ENCODE results near the gene EFCAB7. TPM values are rescaled to one million over a fixed set of nuclear protein-coding genes. Genes with fewer than 3 reads are reported as not detected.

Gene EFCAB7
- total RNA-seq, 1 donor from 2014 or later, result 3.7 TPM

DNA sequence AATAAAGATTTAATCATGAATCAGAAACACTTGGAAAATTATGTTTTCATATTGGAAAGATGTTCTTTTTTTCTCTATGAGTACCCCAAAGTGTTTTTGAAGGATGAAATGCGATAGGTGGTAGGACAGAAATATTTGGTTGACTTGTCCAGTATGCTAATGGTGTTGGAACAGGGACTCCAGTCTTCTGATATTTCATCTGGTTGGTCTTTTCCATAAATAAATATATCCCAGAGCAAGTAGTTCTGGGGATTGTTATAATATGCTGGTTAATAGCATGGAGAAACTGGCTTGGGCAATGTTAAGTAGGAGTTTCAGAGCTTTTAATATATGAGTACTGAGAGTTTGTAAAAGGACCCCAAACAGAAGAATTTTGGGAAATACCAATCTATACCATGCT lies 78.6 kb downstream of the EFCAB7 start:
- Histone ChIP-seq H4K20me1 (ENCODE audit: insufficient read depth, low read length) (peaks cover 25% of the 10 kb centered on the region), H2AFZ (ENCODE audit: low read depth, low read length) (no peak overlapping the region), H3K4me1 (ENCODE audit: insufficient read depth, low read length) (no peaks in the 10 kb centered on the region), H3K36me3 (ENCODE audit: insufficient read depth, low read length) (no peaks in the 10 kb centered on the region), H3K9me3 (ENCODE audit: insufficient read depth, low read depth, low read length) (no peaks in the 10 kb centered on the region), H3K4me3 (ENCODE audit: insufficient read depth, low read depth, low read length) (no peak overlapping the region), H3K27me3 (ENCODE audit: insufficient read depth, low read length) (no peaks in the 10 kb centered on the region), H3K4me2 (ENCODE audit: low read length) (no peak overlapping the region), H3K9ac (ENCODE audit: low read length) (no peak overlapping the region), H3K79me2 (ENCODE audit: insufficient read depth, low read length) (no peaks in the 10 kb centered on the region), H3K27ac (ENCODE audit: low read depth, low read length) (no peak overlapping the region)
- no peaks in the 10 kb centered on the region for H3K27me3 Mint-ChIP-seq (ENCODE audit: low read depth, unreplicated experiment)
- H3K4me1 Mint-ChIP-seq (ENCODE audit: low read depth, unreplicated experiment), result peaks cover 2% of the 10 kb centered on the region
- TF ChIP-seq, protein P1, sequence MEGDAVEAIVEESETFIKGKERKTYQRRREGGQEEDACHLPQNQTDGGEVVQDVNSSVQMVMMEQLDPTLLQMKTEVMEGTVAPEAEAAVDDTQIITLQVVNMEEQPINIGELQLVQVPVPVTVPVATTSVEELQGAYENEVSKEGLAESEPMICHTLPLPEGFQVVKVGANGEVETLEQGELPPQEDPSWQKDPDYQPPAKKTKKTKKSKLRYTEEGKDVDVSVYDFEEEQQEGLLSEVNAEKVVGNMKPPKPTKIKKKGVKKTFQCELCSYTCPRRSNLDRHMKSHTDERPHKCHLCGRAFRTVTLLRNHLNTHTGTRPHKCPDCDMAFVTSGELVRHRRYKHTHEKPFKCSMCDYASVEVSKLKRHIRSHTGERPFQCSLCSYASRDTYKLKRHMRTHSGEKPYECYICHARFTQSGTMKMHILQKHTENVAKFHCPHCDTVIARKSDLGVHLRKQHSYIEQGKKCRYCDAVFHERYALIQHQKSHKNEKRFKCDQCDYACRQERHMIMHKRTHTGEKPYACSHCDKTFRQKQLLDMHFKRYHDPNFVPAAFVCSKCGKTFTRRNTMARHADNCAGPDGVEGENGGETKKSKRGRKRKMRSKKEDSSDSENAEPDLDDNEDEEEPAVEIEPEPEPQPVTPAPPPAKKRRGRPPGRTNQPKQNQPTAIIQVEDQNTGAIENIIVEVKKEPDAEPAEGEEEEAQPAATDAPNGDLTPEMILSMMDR (IDR thresholded peaks at IDR 0.05; ENCODE audit: insufficient read depth, low read depth, low read length), result no peak
- no peak for TF ChIP-seq EZH2 (IDR thresholded peaks at IDR 0.05; ENCODE audit: insufficient read depth, low read length)
- H3K9me3 Mint-ChIP-seq (ENCODE audit: unreplicated experiment), result no peaks in the 10 kb centered on the region
- H3K27ac Mint-ChIP-seq (ENCODE audit: unreplicated experiment), result no peak overlapping the region
- DNase-seq (ENCODE audit: low read depth) (no peak), FAIRE-seq (no peak)
- H3K36me3 Mint-ChIP-seq (ENCODE audit: low read depth, unreplicated experiment), result peaks cover 2% of the 10 kb centered on the region
- H3K4me3 Mint-ChIP-seq (ENCODE audit: unreplicated experiment), result no peak overlapping the region

GRCh38 chr1:63602629-63603028 lies 79.3 kb downstream of the EFCAB7 start:
- H3K36me3 ChIP-seq (ENCODE audit: insufficient read depth, low read length), result no peaks in the 10 kb centered on the region
- no peak for DNase-seq (ENCODE audit: low read depth)
- no peaks in the 10 kb centered on the region for H3K4me1 ChIP-seq (ENCODE audit: insufficient read depth, low read length)
- FAIRE-seq, result no peak
- TF ChIP-seq, protein P1 (IDR thresholded peaks at IDR 0.05; ENCODE audit: insufficient read depth, low read depth, low read length), result no peak
- TF ChIP-seq EZH2 (IDR thresholded peaks at IDR 0.05; ENCODE audit: insufficient read depth, low read length), result no peak
- H3K27me3 ChIP-seq (ENCODE audit: insufficient read depth, low read length), result no peaks in the 10 kb centered on the region
- H2AFZ ChIP-seq (ENCODE audit: low read depth, low read length), result no peak overlapping the region
- Mint-ChIP-seq H3K27ac (ENCODE audit: unreplicated experiment) (no peak overlapping the region), H3K9me3 (ENCODE audit: unreplicated experiment) (no peaks in the 10 kb centered on the region), H3K4me3 (ENCODE audit: unreplicated experiment) (no peak overlapping the region), H3K4me1 (ENCODE audit: low read depth, unreplicated experiment) (peaks cover 2% of the 10 kb centered on the region), H3K36me3 (ENCODE audit: low read depth, unreplicated experiment) (peaks cover 2% of the 10 kb centered on the region), H3K27me3 (ENCODE audit: low read depth, unreplicated experiment) (no peaks in the 10 kb centered on the region)
- no peak overlapping the region for H3K4me2 ChIP-seq (ENCODE audit: low read length)
- no peaks in the 10 kb centered on the region for H3K9me3 ChIP-seq (ENCODE audit: insufficient read depth, low read depth, low read length)
- H3K4me3 ChIP-seq (ENCODE audit: insufficient read depth, low read depth, low read length), result no peak overlapping the region
- no peak overlapping the region for H3K27ac ChIP-seq (ENCODE audit: low read depth, low read length)
- H4K20me1 ChIP-seq (ENCODE audit: insufficient read depth, low read length), result peaks cover 23% of the 10 kb centered on the region
- no peak overlapping the region for H3K9ac ChIP-seq (ENCODE audit: low read length)
- no peaks in the 10 kb centered on the region for H3K79me2 ChIP-seq (ENCODE audit: insufficient read depth, low read length)

DNA sequence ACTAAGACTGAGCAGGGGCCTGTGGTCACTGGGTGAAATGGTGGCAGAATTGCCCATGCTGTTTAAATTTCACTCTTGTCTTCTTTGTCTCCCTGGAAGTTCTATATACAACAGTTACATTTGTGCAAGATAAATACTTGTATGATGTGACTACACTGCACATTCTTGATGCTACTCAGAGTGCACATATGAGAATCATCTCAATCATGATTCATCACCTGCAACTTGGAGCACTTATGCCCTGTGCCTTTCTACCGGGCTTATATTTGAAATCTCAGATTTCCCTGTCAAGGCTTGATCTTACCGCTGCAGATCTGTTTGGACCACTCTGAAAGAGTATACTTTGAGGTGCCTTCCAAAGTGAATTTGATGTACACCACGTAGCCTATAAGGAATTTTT lies 80.5 kb downstream of the EFCAB7 start:
- Mint-ChIP-seq H3K4me3 (ENCODE audit: unreplicated experiment) (no peak overlapping the region), H3K4me1 (ENCODE audit: low read depth, unreplicated experiment) (peaks cover 2% of the 10 kb centered on the region), H3K36me3 (ENCODE audit: low read depth, unreplicated experiment) (peaks cover 2% of the 10 kb centered on the region), H3K9me3 (ENCODE audit: unreplicated experiment) (no peaks in the 10 kb centered on the region), H3K27ac (ENCODE audit: unreplicated experiment) (no peak overlapping the region), H3K27me3 (ENCODE audit: low read depth, unreplicated experiment) (no peaks in the 10 kb centered on the region)
- H3K4me1 ChIP-seq (ENCODE audit: insufficient read depth, low read length), result no peaks in the 10 kb centered on the region
- no peak overlapping the region for H3K27ac ChIP-seq (ENCODE audit: low read depth, low read length)
- no peaks in the 10 kb centered on the region for H3K27me3 ChIP-seq (ENCODE audit: insufficient read depth, low read length)
- no peaks in the 10 kb centered on the region for H3K79me2 ChIP-seq (ENCODE audit: insufficient read depth, low read length)
- FAIRE-seq (no peak), DNase-seq (ENCODE audit: low read depth) (no peak)
- H3K9me3 ChIP-seq (ENCODE audit: insufficient read depth, low read depth, low read length), result no peaks in the 10 kb centered on the region
- TF ChIP-seq, protein P1 (IDR thresholded peaks at IDR 0.05; ENCODE audit: insufficient read depth, low read depth, low read length), result no peak
- TF ChIP-seq EZH2 (IDR thresholded peaks at IDR 0.05; ENCODE audit: insufficient read depth, low read length), result no peak
- H4K20me1 ChIP-seq (ENCODE audit: insufficient read depth, low read length), result peaks cover 32% of the 10 kb centered on the region
- no peak overlapping the region for H3K9ac ChIP-seq (ENCODE audit: low read length)
- no peak overlapping the region for H2AFZ ChIP-seq (ENCODE audit: low read depth, low read length)
- no peak overlapping the region for H3K4me2 ChIP-seq (ENCODE audit: low read length)
- no peak overlapping the region for H3K4me3 ChIP-seq (ENCODE audit: insufficient read depth, low read depth, low read length)
- no peaks in the 10 kb centered on the region for H3K36me3 ChIP-seq (ENCODE audit: insufficient read depth, low read length)

All from astrocyte (in vitro differentiated cells and primary cell).